ENCODE results near the gene GRM2. TPM values are rescaled to one million over a fixed set of nuclear protein-coding genes. Genes with fewer than 3 reads are reported as not detected.

Gene GRM2
- total RNA-seq, 1 donor from 2014 or later = 6.6 TPM

DNA sequence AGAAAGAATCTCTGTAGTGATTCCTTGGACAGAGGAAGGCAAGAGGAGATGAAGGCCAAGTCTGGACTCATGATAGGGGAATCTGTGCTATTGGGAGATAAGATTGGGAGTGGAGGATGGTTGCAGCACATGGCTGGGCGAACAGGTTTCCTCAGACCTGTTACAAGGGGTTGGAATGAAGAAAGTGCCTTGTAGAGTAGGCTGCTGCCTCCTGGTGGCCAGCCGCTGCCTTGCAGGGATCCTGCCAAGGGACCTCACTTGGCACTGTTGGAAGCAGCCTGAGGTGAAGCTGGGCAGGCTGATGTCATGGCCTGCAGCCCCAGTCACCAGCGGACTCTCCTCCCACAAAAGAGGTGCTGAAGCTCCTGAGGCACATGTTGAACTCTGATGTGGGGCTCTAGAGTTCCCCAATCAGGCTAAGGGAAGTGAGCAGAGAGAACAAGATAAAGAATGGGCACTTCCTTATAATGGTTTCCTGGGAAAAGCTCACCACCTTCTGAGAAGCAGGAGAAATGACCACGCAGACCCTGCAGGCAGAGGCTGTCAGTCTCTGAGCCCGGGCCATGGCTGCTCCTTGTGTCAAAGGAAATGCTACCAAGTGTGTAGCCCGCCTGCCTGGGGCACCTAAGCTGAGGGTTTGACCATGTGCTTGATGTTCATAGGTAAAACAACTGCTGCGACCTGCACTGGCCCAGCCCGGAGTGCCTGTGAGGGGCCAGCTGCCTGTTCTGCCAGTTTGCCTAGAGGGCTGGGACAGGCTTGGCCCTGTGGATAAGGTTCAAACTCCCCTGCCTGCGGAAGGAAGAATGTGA lies 37.4 kb upstream of the GRM2 start:
- Mint-ChIP-seq H3K4me3 (peak overlapping the region; percentile 93), H3K27ac (ENCODE audit: unreplicated experiment) (peak overlapping the region; percentile 68), H3K36me3 (ENCODE audit: low read depth) (no peaks in the 10 kb centered on the region), H3K9me3 (no peaks in the 10 kb centered on the region), H3K4me1 (peaks cover 39% of the 10 kb centered on the region), H3K27me3 (ENCODE audit: low read depth) (peaks cover 2% of the 10 kb centered on the region)
- TF ChIP-seq, protein P1, sequence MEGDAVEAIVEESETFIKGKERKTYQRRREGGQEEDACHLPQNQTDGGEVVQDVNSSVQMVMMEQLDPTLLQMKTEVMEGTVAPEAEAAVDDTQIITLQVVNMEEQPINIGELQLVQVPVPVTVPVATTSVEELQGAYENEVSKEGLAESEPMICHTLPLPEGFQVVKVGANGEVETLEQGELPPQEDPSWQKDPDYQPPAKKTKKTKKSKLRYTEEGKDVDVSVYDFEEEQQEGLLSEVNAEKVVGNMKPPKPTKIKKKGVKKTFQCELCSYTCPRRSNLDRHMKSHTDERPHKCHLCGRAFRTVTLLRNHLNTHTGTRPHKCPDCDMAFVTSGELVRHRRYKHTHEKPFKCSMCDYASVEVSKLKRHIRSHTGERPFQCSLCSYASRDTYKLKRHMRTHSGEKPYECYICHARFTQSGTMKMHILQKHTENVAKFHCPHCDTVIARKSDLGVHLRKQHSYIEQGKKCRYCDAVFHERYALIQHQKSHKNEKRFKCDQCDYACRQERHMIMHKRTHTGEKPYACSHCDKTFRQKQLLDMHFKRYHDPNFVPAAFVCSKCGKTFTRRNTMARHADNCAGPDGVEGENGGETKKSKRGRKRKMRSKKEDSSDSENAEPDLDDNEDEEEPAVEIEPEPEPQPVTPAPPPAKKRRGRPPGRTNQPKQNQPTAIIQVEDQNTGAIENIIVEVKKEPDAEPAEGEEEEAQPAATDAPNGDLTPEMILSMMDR (conservative IDR thresholded peaks at IDR 0.05) = peak; percentile 97
- DNase-seq (ENCODE audit: low read depth, low spot score) = peak; percentile 86

DNA sequence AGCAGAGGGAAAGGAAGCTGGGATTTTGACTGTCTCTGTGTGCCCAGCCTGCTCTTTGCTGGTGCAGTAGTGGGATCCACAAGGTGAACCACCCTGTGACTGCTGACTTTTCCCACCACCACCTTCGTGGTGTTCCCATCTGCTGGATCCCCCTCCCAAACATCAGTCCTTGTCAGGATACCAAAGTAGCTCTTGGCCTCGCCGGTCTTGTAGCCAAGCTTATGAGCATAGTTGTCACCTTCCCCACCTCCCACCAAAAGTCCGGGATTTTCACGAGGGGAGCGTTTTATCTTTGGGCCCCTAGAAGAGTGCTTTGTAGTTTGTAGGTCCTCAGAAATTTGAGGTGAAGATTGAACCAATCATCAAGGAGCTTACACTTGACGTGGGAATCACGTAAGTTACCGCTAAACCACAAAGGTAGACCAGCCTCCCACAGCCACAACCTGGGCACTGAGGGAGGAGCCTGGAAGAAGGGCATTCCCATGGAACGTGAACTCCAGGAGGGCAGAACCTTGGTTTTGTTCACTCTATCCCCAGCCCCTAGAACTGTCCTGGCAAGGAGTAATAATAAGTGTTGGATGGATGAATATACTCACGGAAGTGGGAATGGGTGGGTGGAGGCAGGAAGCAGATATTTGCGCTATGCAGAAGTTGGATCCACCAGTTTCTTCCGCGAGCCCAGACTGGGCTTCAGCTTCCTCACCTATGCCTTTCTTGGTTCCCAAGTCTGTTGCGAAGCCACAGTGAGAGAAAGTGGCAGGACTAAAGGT lies 36.6 kb upstream of the GRM2 start:
- no peak for DNase-seq (ENCODE audit: low read depth, low spot score)
- peaks cover 2% of the 10 kb centered on the region for H3K27me3 Mint-ChIP-seq (ENCODE audit: low read depth)
- H3K27ac Mint-ChIP-seq (ENCODE audit: unreplicated experiment) = peak overlapping the region; percentile 35
- TF ChIP-seq, protein P1 (conservative IDR thresholded peaks at IDR 0.05) = no peak
- H3K4me1 Mint-ChIP-seq = peaks cover 42% of the 10 kb centered on the region
- no peaks in the 10 kb centered on the region for H3K9me3 Mint-ChIP-seq
- peaks cover 2% of the 10 kb centered on the region for H3K36me3 Mint-ChIP-seq (ENCODE audit: low read depth)
- H3K4me3 Mint-ChIP-seq = peak overlapping the region; percentile 74

DNA sequence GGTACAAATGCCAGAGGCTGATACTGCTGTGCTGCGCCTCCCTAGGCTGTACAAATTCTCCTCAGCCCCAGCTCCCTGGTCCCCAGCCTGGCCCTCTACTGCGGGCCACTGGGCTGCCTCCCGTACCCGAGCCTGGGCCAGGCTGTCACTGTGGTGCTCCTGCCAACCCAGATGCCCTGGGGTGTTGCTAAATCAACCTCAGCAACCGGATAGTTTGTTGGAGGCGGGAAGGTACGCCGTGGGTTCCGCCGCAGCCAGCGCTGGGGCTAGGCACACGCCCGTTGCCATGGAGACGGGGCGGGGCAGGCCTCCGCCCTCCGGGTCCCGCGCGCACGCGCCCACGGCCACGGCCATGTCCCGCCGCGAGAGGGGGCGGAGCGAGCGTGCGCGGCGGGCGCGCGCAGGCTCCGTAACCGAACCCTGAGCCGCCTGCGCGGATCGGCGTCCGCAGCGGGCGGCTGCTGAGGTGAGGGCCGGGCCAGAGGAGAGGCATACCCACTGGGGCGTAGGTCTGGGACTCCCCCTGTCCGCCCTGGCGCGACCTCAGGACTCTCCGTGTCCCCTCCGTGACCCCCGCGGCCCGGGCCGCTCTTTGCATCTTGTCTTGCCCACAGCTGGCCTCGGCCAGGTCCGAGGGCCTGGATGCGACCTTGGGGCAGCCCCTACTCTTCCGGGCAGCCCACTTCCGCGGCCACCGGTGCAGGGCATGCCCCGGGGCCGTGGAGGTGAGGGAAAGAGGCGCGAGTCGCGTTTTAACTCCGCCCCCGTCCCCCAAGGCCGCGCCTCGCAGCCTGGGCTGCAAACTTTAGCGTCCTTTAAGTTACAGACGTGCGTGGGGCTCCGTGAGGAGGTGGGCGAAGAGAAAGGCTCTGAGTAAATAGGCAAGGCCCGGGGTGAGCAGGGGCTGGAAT lies 35.8 kb upstream of the GRM2 start, which contains the start of gene TEX264:
Gene TEX264 (plus strand): TSS at position 430 of the 911 bp plus-strand sequence. CDS start 3,053 bp downstream, outside the sequence.
- H3K27ac Mint-ChIP-seq (ENCODE audit: unreplicated experiment) = peak within 1 kb of the TSS; percentile 35
- H3K36me3 Mint-ChIP-seq (ENCODE audit: low read depth) = peaks cover 6% of the 10 kb centered on the region
- H3K4me3 Mint-ChIP-seq = peak within 1 kb of the TSS; percentile 86
- H3K27me3 Mint-ChIP-seq (ENCODE audit: low read depth) = peaks cover 2% of the 10 kb centered on the region
- peak; percentile 60 for DNase-seq (ENCODE audit: low read depth, low spot score)
- TF ChIP-seq, protein P1 (conservative IDR thresholded peaks at IDR 0.05) = no peak
- H3K4me1 Mint-ChIP-seq = peaks cover 42% of the 10 kb centered on the region
- H3K9me3 Mint-ChIP-seq = no peaks in the 10 kb centered on the region

DNA sequence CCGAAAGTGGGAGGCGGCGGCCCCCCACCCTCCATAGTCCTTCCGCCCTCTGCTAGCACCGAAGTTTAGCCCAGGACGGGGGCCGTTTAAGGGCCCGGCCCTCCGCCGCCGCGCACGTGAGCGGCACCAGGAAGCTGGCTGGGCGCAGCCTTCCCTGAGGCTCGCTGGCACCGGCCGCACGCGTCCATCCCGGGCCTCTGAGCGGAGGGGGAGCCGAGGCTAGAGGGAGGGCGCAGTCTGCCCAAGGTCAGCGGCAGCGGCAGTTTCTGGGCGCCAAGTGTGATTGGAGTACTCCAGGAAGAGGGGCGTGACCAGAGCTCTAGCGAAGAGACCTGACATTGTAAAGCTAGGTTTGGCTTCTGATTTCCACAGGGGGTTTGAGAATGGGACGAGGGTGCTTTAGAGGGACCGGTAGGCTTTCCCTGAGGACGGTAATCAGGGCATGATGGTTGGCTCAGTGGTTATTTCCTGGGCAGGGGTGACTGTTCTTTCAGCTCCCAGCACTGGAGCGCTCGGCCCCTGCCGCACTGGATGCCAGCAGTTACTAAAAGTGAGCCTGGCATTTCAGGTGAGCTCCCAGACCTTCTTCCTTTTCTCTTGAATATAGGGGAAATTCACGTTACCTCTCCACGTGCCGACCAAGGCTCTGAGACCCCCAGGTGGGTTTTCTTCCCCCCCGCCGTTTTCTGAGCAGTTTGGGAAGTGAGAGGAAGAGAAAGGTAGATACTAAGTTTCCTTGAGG lies 35.0 kb upstream of the GRM2 start:
- peak overlapping the region; percentile 35 for H3K27ac Mint-ChIP-seq (ENCODE audit: unreplicated experiment)
- H3K4me3 Mint-ChIP-seq = peak overlapping the region; percentile 86
- TF ChIP-seq, protein P1 (conservative IDR thresholded peaks at IDR 0.05) = no peak

More for the DNA sequence above, 35.0 kb upstream of the GRM2 start:
- DNase-seq (ENCODE audit: low read depth, low spot score) = peak; percentile 48
- H3K36me3 Mint-ChIP-seq (ENCODE audit: low read depth) = peaks cover 6% of the 10 kb centered on the region
- peaks cover 2% of the 10 kb centered on the region for H3K27me3 Mint-ChIP-seq (ENCODE audit: low read depth)
- no peaks in the 10 kb centered on the region for H3K9me3 Mint-ChIP-seq
- peaks cover 42% of the 10 kb centered on the region for H3K4me1 Mint-ChIP-seq
